Hypothalamus (tissue), 51 donors: ENCODE measurements around the gene PRR11.
"Not testable (repeated sequence)": the region's sequence is repeated elsewhere in the genome, so short reads cannot be mapped to it uniquely, and the experiment has no call there.

Experiments used
- DNase-seq, 51 donors: peaks; one replicate each; lab custom pipeline; 2025; lab: John Stamatoyannopoulos, UW

The PRR11 gene

GRCh38 chr17:59199398-59199797 is 43.9 kb downstream of the PRR11 start:
- no peak for DNase-seq

GRCh38 chr17:59202320-59202719 is 46.8 kb downstream of the PRR11 start:
- no peak for DNase-seq

- DNase-seq: no peak
Measured at GRCh38 chr17:59219370-59219769, 63.8 kb downstream of the PRR11 start.

- DNase-seq: no peak
Measured at GRCh38 chr17:59219992-59220327, 64.4 kb downstream of the PRR11 start.

- DNase-seq: peak; percentile 68 to 98 (median 91)
Measured at GRCh38 chr17:59220328-59221158, 65.0 kb downstream of the PRR11 start, which contains the start of gene GDPD1. Gene GDPD1, plus strand, starts transcription at chr17:59220511. Its CDS starts 99 bp downstream, at chr17:59220610.

GRCh38 chr17:59221159-59221847 is 65.8 kb downstream of the PRR11 start:
- DNase-seq: peak in 8 of 51 donors; percentile 5 to 74 (median 42)

GRCh38 chr17:59223813-59224212 is 68.3 kb downstream of the PRR11 start:
- no peak for DNase-seq

GRCh38 chr17:59228588-59228987 is 73.0 kb downstream of the PRR11 start:
- not testable (repeated sequence) for DNase-seq

- no peak for DNase-seq
Measured at GRCh38 chr17:59230764-59231163, 75.2 kb downstream of the PRR11 start.

- DNase-seq: peak in 1 of 51 donors; percentile 11
Measured at GRCh38 chr17:59234631-59235030, 79.1 kb downstream of the PRR11 start.

GRCh38 chr17:59238906-59239305 is 83.4 kb downstream of the PRR11 start:
- DNase-seq: no peak

GRCh38 chr17:59244081-59244480 is 88.5 kb downstream of the PRR11 start:
- no peak for DNase-seq
